GM12878 (cell line): Measurements from ENCODE around the gene DLGAP5. TPM values are rescaled to one million over a fixed set of nuclear protein-coding genes. Genes with fewer than 3 reads are reported as not detected.

ENCODE experiments used
- ATAC-seq: fragments of 200-7000 bp; cut with Tn5 transposase; 3 replicates; pipeline ENCODE4 v1.9.1; 2020; ENCODE audit warnings: mild to moderate bottlenecking, moderate library complexity
- BruUV-seq: library from RNA; stranded (reverse); fragments of 400-500 nt; replicated peaks from 2 replicates; lab custom pipeline; 2021; lab: Mats Ljungman, UMichigan
- CTCF ChIA-PET: fragments of 300-600 bp; sonication (Branson Sonifier 250); formaldehyde crosslinking; extraction: SDS; loops from one replicate; lab custom pipeline; 2021; ENCODE audit warnings: inconsistent platforms; lab: Yijun Ruan, JAX
- POLR2A ChIA-PET: fragments of 350-600 bp; formaldehyde crosslinking; extraction: SDS; loops from one replicate; lab custom pipeline; 2021; ENCODE audit warnings: inconsistent platforms; lab: Charles Lee
- RAD21 ChIA-PET: fragments of 300-600 bp; sonication (Branson Sonifier 250); formaldehyde crosslinking; loops from one replicate; lab custom pipeline; 2023; ENCODE audit warnings: antibody characterized with exemption; ENCODE audit not compliant: unreplicated experiment; lab: Charles Lee
- SMC1A ChIA-PET: fragments of 300-600 bp; sonication (Branson Sonifier 250); formaldehyde crosslinking; loops from one replicate; lab custom pipeline; 2023; ENCODE audit not compliant: unreplicated experiment, uncharacterized antibody; lab: Charles Lee
- DNase-seq: peaks from one replicate; pipeline ENCODE4 v3.0.0-alpha.2; 2011; ENCODE audit warnings: low read depth, low spot score
- FAIRE-seq: peaks from 3 replicates; lab custom pipeline; 2011; peaks lifted over from hg19 to GRCh38; lab: Jason Lieb, UNC
- H2AFZ ChIP-seq: 2 replicates; pipeline ENCODE4 v1.6.0; 2011; ENCODE audit warnings: low read depth, low read length, control low read depth; ENCODE audit not compliant: control insufficient read depth
- H3K27ac ChIP-seq: 2 replicates; pipeline ENCODE4 v1.5.1; 2011; ENCODE audit warnings: control low read depth; ENCODE audit not compliant: control insufficient read depth, insufficient read depth
- H3K27me3 ChIP-seq, 2 experiments: replicated peaks in 1 of 2; 2 replicates each; pipeline versions ENCODE4 v1.6.0 to v1.6.1; 2011; ENCODE audit warnings: low read length in 1 of 2; ENCODE audit not compliant: control insufficient read depth in 2 of 2, insufficient read depth in 2 of 2
- H3K36me3 ChIP-seq, 2 experiments: 2 replicates each; pipeline ENCODE4 v1.5.1; 2011; ENCODE audit warnings: low read length in 1 of 2; ENCODE audit not compliant: control insufficient read depth in 2 of 2, insufficient read depth in 2 of 2
- H3K4me1 ChIP-seq: 2 replicates; pipeline ENCODE4 v1.6.1; 2011; ENCODE audit warnings: mild to moderate bottlenecking, low read length, moderate library complexity, mixed read lengths; ENCODE audit not compliant: control insufficient read depth, insufficient read depth
- H3K4me2 ChIP-seq: 2 replicates; pipeline ENCODE4 v1.6.0; 2011; ENCODE audit warnings: control low read depth; ENCODE audit not compliant: control insufficient read depth, insufficient read depth
- H3K4me3 ChIP-seq: fragments of 200-600 bp; sonication (generic); 2 replicates; pipeline ENCODE4 v1.5.1; 2016
- H3K79me2 ChIP-seq: 2 replicates; pipeline ENCODE4 v1.6.0; 2011; ENCODE audit warnings: low read length; ENCODE audit not compliant: control insufficient read depth, insufficient read depth
- H3K9ac ChIP-seq: 2 replicates; pipeline ENCODE4 v1.8.0; 2011; ENCODE audit warnings: low read length, control low read depth, mixed read lengths; ENCODE audit not compliant: control insufficient read depth, insufficient read depth
- H3K9me3 ChIP-seq: replicated peaks from 3 replicates; pipeline ENCODE4 v1.5.1; 2011; ENCODE audit warnings: mild to moderate bottlenecking, low read length; ENCODE audit not compliant: control insufficient read depth, insufficient read depth
- H4K20me1 ChIP-seq: 2 replicates; pipeline ENCODE4 v1.6.0; 2011; ENCODE audit not compliant: control insufficient read depth, insufficient read depth
- CEBPB ChIP-seq, 2 experiments: fragments of 150-350 bp in 1 of 2; IDR thresholded peaks; 2 replicates each; pipeline ENCODE4 v1.6.1; 2012 to 2014; ENCODE audit warnings: low read depth in 2 of 2, low read length in 2 of 2, borderline replicate concordance in 1 of 2, inconsistent platforms in 1 of 2
- CREB1 ChIP-seq: IDR thresholded peaks from 2 replicates; pipeline ENCODE4 v1.6.1; 2012; ENCODE audit warnings: low read depth, mild to moderate bottlenecking, inconsistent platforms
- ZSCAN29 ChIP-seq: fragments of 450-650 bp; IDR thresholded peaks from 2 replicates; pipeline ENCODE4 v1.6.1; 2017; ENCODE audit warnings: mild to moderate bottlenecking, moderate library complexity
- WGBS: methylation state at CpG from one replicate; pipeline ENCODE4 v1.1.6; 2016; ENCODE audit warnings: low lambda C conversion rate; ENCODE audit not compliant: insufficient replicate concordance, insufficient coverage; ENCODE audit errors: missing lambda C conversion rate; 5-methylcytosine and 5-hydroxymethylcytosine counted together
- in situ Hi-C: fragments of 300-500 bp; cut with MboI; formaldehyde crosslinking; loops from 9 replicates; pipeline ENCODE4 v1.14.3; 2018; ENCODE audit warnings: mixed read lengths
- intact Hi-C: fragments of 100-400 bp; cut with micrococcal nuclease; formaldehyde crosslinking; loops from one replicate; pipeline ENCODE4 v1.14.2; 2022; ENCODE audit not compliant: unreplicated experiment
- polyA plus RNA-seq, 11 experiments: library from polyadenylated mRNA; depleted of rRNA in 4 of 11; unstranded in 6 of 11; stranded (reverse) in 5 of 11; fragments of >200 nt; fragmentation: Nextera tagmentation in 4 of 11; fragmentation: Illumina TruSeq in 1 of 11; extraction: Ambion mirVana in 4 of 11; extraction: Trizol in 1 of 11; gene quantifications; 1 replicate in 1 of 11; 2 replicates in 10 of 11; pipeline versions ENCODE4 v1.2.1 to v1.2.3, GENCODE V29; 2011 to 2016; ENCODE audit warnings: inconsistent platforms in 2 of 11, missing spikeins in 2 of 11, low read depth in 1 of 11
- total RNA-seq, 4 experiments: library from RNA; depleted of rRNA in 3 of 4; stranded (reverse); fragments of >200 nt in 3 of 4; fragmentation: Illumina TruSeq in 1 of 4; extraction: Trizol in 1 of 4; gene quantifications; 2 replicates each; pipeline versions ENCODE4 v1.2.1 to v1.2.3, GENCODE V29; 2013 to 2021

DLGAP5 gene
- total and polyA plus RNA-seq, 10 of the 15 experiments (the other 5 are each of a cell fraction or from before 2014, with no cell fraction given), result 40.9 to 106 (median 67.6) TPM

DNA sequence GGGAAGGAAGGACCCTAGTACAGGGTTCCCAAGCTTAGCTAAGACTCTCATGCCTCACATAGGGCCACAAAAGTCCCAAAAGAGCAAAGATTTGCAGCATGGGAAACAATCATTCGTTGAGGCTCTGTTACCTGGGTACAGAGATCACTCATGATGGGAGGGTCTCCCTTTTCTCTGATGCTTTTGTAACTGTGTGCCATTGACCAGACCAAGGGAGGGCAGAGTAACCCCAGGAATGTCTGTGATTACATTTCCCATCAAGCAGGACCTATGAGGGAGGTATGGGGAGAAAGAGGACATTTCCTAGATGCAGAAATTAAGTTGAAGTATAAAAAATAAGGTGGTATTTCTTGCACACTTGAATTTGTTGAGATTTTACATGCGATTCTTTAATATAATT, 16.4 kb upstream of the DLGAP5 start (continued):
- no peak for TF ChIP-seq CEBPB (IDR thresholded peaks at IDR 0.05; ENCODE audit: borderline replicate concordance in 1 of 2, low read depth in 2 of 2, low read length in 2 of 2)

DNA sequence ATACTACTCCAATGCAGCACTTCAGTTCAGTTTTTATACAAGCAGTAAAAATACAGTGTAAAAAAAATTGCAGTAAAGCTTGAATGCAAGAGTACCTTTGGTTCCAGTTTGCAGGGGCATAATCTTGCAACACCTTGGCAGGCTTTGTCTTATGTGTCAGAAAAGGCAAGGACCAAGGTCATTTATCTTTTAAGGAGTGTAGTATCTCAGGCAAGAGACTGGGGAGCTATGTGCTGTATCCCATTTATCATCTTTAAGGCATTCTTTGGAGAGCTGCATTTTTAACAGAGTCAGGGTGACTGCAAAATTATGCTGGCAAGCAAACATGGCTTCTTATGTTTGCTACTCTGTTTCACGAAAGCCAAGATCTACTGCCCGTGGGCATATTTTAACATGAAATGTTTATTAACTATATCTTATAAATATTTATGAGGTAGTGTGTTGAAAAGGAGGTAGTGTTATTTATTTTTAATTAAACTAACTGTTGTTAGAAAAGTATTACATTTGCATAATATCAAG, 14.8 kb upstream of the DLGAP5 start:
- Histone ChIP-seq H3K36me3 (no peaks in the 10 kb centered on the region), H3K4me2 (no peak overlapping the region), H3K4me1 (no peaks in the 10 kb centered on the region), H3K9me3 (no peaks in the 10 kb centered on the region), H2AFZ (no peak overlapping the region), H3K4me3 (no peak overlapping the region), H4K20me1 (no peaks in the 10 kb centered on the region), H3K79me2 (no peaks in the 10 kb centered on the region), H3K27me3 (no peaks in the 10 kb centered on the region), H3K9ac (no peak overlapping the region), H3K27ac (no peak overlapping the region)
- no TSS peak for BruUV-seq
- CTCF ChIA-PET, result no interaction called here
- FAIRE-seq (no peak), ATAC-seq (no peak), DNase-seq (no peak)
- RAD21 ChIA-PET, result no interaction called here
- POLR2A ChIA-PET, result no interaction called here
- SMC1A ChIA-PET, result interaction anchor here (0.6 kb wide), 1 partner anchor 8 kb away, joined by 3 read pairs; no protein-coding TSS in a partner anchor
- intact Hi-C loops, result no loop called here
- in situ Hi-C loops, result no loop called here
- no peak for TF ChIP-seq ZSCAN29
- no peak for TF ChIP-seq CREB1
- WGBS, result 62% methylated on average over 2 of the region's 2 CpGs
